NCI-H82 treated with DMSO at 0.1 percent for 48 hours (cell line): ENCODE measurements around the gene CTSA.
"Not testable (repeated sequence)": the region's sequence is repeated elsewhere in the genome, so short reads cannot be mapped to it uniquely, and the experiment has no call there.

ENCODE experiments used
- DNase-seq: peaks from one replicate; lab custom pipeline; 2025; ENCODE audit not compliant: unreplicated experiment; lab: John Stamatoyannopoulos, UW

CTSA gene

DNA sequence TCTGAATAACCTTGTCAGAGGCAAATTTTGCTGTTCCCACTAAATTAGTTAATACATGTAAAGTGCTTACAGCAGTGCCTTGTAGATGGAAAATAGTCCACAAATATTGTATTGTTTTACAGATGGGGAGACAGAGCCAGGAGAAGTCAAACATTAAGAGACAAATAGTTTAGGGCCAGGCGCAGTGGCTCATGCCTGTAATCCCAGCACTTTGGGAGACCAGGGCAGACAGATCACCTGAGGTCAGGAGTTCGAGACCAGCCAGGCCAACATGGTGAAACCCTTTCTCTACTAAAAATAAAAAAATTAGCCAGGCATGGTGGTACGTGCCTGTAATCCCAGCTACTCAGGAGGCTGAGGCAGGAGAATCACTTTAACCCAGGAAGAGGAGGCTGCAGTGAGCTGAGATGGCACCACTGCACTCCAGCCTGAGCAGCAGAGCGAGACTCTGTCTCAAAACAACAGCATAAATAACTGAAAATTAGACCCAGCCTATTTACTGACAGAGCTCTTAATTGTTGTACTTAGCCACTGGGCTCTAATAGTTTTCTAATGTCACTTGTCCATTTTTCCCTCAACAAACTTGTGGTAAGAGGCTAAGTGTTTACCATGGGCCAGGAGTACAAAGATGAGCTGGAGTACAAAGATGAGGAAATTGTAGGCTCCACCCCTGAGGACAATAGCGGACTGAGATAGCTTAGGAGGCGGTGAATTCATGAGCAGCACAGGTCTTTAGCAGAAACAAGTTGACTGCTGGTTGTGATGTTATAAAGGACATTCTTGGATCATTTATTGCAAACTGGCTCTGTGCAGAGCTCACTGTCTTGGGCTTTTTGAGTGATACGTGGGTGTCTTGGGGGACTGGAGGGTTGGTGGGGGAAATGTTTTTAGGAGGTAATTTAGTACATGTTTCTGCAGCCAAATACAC lies 27.3 kb upstream of the CTSA start:
- no peak for DNase-seq

DNA sequence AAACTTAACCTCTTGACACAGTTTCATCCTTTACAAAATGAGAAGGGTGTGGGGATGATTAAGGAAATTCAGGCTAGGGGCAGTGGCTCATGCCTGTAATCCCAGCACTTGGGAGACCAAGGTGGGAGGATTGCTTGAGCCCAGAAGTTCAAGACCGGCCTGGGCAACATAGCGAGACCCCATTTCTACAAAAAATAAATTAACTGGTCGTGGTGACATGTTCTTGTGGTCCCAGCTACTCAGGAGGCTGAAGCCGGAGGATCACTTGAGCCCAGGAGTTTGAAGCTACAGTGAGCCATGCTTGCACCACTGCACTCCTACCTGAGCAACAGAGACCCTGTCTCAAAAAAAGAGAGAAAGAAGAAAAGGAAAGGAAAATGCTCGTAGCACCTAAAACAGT lies 24.7 kb upstream of the CTSA start:
- DNase-seq, result no peak

DNA sequence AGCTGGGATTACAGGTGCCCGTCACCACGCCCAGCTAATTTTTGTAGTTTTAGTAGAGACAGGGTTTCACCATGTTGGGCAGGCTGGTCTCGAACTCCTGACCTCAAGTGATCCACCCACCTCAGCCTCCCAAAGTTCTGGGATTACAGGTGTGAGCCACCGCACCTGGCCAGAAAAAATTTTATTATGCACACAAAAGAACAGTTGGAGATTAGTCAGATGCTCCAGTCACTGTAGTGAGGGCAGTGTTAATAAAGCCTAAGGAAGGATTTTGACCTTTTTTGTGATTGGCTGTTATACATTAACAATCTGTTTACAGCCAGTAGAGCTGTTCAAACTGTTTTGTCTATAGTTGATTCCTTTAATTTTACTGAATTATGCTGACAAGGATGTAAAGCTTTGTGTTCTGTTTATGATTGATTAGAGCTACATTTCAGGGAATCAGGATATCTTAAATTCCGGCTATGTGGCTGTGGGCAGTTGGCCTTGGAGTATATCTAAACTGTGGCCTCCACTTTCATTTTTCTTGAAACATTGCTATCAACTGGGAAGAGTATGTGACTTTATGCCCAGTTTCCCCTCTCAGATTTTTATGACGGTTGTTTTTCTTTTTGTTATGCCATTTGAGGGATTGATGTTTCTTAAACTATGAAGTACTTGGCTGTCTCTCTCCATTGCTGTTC lies 23.9 kb upstream of the CTSA start:
- DNase-seq, result no peak

DNA sequence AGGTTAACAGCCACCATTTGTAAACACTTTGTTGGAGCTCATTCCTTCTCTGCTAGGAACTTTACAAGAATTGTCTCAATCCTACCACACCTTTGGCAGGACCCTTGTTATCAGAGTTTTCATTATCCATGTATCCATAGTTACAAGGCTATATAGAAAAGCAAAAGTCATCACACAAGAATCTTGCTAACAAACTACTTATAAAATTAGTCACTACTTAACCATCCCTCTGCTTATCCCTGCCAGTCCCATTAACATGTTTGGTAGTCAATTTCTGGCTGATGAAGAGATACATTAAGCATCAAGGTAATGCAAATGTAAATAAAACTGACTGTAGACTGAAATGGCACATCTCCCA lies 23.3 kb upstream of the CTSA start:
- DNase-seq, result no peak

DNA sequence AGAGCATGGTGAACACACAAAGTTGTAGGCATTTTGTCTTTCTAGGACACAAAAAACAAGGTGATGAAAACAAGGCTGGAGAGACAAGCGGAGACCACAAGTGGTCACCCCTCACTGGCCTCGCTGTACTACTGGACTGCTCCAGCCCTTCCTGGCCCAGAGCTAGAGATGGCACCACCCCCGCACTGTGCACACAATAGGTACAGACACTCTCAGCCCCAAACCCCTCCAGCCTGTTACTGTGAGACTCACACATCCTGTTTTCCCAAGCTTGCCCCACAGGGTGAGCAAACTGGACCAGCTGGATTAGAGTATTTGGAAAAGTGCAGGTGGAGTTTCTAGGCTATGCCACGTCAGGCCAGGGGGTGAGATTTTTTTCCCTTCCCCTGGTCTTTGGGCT lies 18.5 kb upstream of the CTSA start:
- DNase-seq, result no peak

DNA sequence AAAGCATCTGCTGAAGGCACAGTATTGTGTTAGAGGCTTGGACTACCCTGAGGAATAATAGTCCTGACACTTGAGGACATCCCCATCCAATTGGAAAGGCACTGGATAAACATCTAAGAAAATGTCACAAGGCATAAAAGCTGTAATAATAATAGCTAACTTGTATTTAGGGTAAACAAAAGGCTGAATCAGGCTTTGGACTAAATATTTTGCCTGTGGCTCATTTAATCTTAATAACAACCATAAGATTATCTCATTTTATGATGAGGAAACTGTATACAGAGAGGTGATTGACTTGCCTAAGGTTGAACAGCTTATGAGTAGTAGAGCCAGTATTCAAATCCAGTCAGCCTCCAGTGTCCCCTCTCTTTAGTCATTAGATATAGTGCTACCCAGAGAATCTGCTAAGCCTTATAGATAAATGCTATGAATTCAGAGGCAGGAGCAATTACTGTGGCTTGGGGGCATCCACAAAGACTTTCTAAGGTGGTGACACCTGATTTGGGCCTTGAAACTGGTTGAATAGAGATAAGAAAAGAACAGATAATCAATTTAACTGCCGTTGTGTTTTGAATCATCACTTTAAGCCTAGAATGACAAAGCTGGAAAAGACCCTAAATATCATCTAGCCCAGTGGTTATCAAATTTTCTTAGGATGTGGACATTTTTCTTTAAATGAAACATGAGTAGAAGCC lies 17.6 kb upstream of the CTSA start:
- no peak for DNase-seq

DNA sequence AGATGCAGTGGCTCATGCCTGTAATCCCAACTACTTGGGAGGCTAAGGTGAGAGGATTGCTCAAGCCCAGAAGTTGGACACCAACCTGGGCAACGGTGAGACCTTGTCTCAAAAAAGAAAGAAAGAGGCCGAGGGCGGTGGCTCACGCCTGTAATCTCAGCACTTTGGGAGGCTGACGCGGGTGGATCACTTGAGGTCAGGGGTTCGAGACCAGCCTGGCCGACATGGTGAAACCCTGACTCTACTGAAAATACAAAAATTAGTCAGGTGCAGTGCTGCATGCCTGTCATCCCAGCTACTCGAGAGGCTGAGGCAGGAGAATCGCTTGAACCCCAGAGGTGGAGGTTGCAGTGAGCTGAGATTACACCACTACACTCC lies 17.0 kb upstream of the CTSA start:
- DNase-seq, result not testable (repeated sequence)

DNA sequence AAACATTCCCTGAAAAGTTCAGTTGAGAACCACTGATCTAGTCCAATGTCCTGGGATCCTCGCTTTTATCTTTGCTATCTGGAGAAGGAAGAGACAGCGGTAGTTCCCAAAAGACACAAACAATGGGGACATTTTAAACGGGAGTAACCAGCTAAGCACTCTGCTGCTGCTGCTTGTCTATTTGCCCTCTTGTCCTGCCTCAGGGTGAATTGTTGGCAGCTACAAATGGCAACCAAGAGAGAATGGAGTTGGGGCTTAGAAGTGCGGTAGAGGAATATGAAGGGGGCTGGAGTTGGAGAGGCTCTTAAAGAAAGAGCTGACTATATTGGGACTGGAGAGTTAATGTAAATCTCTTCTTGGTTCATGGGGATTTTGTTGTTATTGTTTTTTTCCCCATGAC lies 16.6 kb upstream of the CTSA start:
- no peak for DNase-seq

DNA sequence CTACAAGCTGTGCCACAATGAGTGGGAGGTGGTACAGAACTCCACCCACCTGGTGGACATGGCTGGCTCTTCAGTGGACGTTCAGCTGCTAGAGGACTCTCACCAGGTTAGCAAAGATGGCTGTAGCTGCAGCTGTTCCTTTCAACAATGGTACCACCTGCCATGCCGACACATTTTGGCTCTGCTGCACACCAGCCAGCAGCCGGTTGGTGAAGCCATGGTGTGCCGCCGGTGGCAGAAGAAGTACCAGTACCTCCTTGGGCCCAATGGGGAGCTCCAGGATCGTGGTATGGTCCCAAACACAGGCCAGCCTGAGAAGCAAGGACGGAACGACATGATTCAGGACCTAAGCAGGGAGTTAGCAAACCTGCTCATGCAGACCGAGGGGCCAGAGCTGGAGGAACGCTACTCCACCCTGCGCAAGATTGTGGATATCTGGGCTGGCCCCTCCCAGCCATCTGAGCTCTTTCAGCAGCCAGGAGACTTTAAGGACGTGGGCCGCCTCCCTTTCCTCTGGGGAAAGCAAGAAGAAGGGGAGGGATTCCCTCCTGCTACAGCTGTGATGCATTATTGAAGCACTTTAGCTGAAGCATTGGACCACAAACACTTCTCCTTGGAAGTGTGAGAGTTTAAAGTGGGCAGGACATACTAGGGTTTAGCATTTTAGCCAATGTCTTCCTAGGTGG lies 12.9 kb upstream of the CTSA start:
- peak; percentile 28 for DNase-seq

DNA sequence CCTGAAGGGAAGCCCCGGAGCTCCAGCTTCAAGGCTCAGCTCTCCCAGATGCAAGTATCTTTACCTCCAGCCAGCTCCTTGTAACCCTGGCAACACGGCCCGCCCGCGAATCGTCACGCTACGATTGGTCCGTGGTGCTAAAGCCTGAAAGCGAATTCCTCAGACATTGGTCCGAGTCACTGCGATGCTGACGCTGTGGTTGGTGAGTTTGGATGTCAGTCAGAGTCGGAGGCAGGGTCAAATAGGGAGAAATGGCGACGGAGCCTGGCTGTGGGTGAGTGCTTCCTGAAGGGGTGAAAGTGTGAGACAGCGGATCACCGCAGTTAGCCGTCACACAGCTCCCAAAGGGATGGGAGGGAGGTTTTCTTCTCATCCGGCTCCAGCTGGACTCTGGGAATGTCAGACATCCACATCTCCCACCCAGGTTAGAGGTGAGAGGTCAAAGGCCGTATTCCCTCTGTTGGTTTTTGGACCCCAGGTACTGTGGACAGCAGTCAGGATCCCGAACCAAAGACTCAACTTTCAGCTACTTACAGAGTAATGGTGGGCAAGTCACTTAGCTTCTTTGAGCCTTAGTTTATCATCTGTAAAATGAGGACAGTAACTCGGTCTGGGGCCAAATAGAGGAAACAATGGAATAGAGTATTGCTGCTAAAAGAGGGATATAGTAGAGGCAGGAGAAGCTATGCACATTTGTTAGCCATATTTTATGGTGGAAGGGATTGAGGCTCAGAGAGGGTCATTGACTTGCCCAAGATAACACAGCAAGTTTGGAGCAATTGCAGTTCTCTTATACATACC lies 9.9 kb upstream of the CTSA start, which contains the start of gene ZSWIM1:
Gene ZSWIM1, plus strand, starts transcription at position 240 of the 801 bp plus-strand sequence. CDS start 1,366 bp downstream, outside the sequence.
- peak; percentile 98 for DNase-seq

DNA sequence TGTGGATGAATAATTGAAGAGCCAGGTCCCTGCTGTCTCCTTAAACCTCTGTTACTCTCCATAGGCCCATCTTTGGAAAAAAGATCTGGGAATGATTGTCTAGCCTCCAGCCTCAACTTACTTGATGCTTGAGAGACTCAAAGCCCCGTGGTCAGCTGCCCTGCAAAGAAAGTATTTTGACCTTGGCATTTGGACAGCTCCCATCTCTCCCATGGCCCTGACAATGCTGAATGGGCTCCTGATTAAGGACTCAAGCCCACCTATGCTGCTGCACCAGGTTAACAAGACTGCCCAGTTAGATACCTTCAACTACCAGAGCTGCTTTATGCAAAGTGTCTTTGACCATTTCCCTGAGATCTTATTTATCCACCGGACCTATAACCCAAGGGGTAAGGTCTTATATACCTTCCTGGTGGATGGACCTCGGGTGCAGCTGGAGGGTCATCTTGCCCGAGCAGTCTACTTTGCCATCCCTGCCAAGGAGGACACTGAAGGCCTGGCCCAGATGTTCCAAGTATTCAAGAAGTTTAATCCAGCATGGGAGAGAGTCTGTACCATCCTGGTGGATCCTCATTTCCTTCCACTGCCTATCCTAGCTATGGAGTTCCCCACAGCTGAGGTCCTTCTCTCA lies 8.6 kb upstream of the CTSA start:
- no peak for DNase-seq

DNA sequence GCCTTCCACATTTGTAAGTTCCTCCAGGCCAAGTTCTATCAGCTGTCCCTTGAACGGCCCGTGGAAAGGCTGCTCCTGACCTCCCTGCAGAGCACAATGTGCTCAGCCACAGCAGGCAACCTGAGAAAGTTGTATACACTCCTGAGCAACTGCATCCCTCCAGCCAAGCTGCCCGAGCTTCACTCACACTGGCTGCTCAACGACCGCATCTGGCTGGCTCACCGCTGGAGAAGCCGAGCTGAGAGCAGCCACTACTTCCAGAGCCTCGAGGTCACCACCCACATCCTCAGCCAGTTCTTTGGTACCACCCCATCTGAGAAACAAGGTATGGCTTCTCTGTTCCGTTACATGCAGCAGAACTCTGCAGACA lies 8.1 kb upstream of the CTSA start:
- no peak for DNase-seq

DNA sequence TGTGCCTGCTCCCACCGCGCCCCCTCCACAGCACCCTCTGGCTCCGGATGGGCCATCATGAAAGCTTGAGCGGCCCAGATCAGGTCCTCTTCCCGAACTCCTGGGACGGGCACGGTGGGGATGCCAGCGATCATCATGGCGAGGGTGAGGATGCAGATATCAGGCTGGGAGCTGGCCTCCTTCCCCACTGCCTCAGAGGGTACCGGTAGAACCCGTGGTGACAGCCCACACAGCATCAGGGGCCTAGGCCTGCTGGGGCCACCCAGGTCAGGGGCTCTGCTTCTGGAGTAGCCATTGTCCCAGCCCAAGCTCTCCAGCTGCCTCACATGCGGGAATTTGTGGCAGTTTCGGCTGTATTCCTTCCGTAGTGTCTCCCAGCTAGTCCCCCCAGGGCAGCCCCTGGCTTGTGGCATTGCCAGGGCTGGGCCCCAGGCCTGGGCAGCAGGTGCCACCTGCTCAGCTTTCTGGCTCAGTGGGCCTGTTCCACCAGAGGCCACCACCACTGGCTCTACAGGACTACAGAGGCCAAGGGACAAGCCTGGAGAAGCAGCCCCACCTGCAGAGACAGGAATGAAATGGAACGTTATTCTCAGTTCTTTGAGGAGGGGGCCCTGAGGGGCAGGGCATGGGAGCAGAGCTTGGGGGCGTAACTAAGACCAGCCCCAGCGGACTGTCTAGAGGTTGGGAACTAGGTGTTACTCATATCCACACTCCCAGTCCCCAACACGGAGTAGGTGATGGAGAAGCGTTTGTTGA lies 4.4 kb upstream of the CTSA start:
- DNase-seq, result no peak

DNA sequence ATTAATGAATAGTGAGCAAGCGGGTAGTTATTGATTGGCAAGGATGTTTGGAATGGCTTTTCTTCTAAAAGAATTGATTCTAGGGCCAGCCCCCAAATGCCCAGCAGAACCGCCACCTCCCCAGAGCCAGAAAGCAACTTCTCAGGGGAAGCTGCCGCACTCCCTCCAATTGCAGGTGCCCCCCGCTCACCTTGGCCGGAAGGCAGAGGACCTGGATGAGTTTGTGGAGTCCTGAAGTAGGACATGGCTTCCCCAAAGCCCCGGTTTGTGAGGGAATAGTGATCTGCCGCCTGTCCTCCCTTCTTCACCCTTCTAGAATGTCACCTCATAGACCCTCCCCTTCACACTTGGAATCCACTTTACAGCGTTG lies 3.8 kb upstream of the CTSA start, which contains the start of gene SPATA25:
Gene SPATA25, minus strand, starts transcription at position 277 of the 370 bp plus-strand sequence. Its CDS starts 32 bp downstream, at position 245.
- DNase-seq, result no peak

DNA sequence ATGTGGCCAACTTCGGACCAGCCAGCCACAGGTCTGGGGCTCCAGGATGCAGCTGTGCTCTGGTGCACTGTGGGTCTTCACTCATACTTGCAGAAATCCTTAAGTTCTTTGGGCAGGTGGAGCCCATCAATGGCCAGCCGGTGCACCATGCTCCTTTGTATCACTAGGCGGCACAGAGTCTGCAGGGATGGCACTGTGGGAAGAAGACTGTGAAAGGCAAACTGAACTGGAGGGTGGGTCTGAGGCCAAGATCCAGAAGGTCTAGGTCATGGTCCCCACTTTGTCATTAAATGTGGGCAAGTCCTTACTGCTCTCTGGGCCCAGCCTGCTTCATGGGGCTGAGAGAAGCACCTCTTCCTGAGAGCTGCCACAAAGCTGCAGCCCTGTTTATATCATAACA lies 2.5 kb upstream of the CTSA start:
- no peak for DNase-seq

DNA sequence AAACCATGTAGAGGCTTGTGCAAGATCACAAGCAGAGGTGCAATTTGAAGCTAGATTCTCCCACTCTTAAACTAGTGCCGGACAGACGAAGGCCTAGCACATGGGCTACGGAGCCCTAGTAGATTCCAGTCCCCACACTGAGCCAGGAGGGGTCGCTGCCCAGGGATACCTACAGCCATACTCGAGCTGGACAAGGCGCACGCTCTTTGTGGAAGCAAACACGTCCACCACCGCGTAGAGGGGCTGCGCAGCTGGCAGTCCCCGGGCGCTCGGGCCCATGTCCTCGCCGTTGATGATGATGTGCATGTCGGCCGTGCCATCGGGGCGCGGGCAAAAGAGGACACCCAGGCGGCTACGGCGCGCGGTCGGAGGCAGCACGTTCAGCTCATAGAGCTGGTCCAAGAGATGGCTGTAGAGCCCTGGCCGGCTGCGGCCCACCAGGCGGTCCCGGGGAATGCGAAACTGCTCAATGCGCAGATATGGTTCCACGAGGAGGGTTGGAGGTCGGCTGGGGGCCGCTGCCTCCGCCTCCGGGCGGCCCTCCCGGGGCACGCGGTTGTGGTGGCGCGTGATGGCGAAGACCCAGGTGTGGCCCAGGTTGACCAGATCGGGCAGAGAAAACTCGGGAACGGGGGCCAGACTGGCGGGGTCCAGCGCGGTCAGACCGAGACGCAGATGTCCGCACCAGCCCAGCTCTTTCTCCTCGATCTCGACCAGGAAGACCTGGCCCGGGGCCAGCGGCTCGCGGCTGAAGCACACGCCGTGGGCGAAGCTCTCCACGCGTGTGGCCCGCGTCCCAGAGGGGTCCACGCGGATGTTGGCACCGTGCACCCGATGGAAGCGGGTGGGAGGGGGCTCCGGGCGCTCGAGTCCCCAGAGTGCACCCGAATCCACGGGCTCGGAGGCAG lies 804 bp upstream of the CTSA start:
- DNase-seq, result peak; percentile 82

DNA sequence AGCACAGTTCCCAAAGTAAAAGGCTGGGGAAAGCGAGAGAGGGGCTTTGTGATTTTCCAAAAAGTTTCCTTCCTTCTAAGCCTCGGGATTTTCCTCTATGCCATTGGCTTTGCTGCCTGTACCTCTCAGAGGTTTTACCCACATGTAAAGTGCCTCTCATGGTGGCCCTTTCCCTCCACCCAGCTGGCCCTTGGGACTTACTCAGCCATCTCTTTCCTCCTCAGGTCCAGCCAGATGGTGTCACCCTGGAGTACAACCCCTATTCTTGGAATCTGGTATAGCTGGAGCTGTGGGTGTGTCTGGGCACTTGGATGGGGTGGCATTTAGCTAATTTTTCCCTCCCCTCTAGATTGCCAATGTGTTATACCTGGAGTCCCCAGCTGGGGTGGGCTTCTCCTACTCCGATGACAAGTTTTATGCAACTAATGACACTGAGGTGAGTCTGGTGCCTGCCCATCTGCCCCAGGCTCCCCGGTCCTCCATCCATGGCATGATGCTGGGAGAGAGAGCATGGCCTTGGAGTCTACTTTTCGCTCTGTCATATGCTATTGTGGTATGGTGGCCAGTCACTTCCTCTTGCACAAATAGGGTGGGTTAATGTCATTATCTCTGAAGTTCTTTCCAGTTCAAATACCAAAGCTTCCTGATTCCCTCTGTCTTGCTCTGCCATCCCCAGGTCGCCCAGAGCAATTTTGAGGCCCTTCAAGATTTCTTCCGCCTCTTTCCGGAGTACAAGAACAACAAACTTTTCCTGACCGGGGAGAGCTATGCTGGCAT lies 1.1 kb downstream of the CTSA start:
- DNase-seq, result no peak
